GM21423 (cell line): ENCODE data around the gene OXCT2.
"Not testable (repeated sequence)": the region's sequence is repeated elsewhere in the genome, so short reads cannot be mapped to it uniquely, and the experiment has no call there.

ENCODE experiments used
- ATAC-seq: cut with Tn5 transposase; IDR thresholded peaks from one replicate; pipeline ENCODE4 v1.9.1; 2021; ENCODE audit warnings: mild to moderate bottlenecking, moderate library complexity; ENCODE audit not compliant: unreplicated experiment

The OXCT2 gene

DNA sequence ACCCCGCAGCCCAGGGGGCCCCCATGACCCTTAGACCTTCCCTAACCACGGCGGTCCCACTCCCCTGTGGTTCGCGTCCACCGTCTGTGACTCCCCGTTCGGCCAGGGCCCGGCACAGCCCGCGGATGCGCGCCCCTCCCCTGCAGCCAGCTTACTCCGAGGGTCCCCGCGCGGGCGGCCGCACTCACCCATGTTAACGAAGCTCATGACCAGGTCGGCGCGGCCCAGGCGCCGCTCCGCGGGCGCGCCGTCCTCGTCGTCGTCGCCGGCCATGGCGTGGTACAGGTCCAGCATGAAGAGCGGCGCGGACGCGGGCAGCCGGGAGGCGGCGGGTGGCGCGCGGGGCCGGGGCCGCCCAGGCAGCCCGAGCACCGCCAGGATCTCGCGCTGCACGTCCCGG lies 16.8 kb upstream of the OXCT2 start:
- ATAC-seq, result not testable (repeated sequence)

- no peak for ATAC-seq
Measured at GRCh38 chr1:39787468-39787867, 16.3 kb upstream of the OXCT2 start.

DNA sequence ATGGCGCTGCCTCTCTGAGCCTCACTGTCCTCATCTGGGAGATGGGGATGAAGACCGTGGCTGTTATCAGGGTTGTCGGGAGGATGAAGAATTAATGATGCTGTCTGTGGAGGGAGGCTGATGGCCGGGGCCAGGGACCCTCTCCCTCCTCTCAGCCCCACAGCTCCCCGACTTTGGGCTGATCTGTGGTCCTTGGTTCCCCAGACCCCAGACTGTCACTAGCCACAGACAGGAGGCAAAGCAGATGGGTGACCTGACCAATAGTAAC lies 15.9 kb upstream of the OXCT2 start:
- not testable (repeated sequence) for ATAC-seq

DNA sequence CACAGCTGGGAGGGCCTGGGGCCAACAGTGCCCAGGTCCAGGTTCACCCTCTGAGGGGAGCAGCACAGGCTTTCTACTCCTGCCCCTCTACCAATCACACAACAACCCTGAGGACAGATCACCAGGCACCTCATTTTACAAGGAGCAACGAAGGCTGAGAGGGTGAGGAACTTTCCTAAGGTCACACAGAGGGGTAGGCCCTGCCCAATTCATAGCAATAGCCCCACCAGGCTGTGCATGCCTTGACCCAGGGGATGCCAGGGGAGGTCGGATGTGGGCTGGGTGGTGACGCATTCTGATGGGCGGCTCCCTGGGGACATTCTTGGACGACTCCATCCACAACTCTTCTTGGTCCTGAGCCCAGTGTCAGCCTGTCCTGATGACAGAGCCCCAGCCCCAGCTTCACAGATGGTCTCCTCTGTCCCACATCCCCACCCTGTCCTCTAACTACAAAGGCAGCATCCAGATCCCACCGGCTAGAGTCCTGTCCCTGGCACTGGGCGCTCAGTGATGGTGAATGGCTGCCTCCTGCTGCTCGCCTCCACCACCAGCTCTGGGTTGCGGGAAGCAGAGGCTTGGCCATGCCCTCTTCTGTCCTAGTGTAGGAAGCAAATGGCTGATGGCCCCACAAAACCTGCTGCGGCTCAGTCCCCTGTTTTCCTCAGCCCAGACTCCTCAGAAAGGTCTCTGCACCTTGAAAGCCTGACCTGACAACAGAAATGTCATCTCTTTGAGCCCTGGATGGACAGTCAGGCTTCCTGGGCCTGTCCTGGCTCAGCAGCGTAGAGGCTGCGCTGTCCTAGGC lies 15.4 kb upstream of the OXCT2 start:
- not testable (repeated sequence) for ATAC-seq

DNA sequence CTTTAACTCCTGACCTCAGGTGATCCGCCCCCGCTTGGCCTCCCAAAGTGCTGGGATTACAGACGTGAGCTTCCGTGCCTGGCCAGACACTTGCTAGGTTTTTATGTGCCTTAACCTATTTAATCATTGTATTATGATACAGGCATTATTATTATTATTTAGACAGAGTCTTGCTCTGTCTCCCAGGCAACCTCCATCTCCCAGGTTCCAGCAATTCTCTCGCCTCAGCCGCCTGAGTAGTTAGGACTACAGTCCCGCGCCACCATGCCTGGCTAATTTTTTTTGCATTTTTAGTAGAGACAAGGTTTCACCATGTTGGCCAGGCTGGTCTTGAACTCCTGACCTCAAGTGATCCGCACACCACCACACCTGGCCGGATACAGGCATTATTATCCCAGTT lies 11.5 kb upstream of the OXCT2 start:
- ATAC-seq, result not testable (repeated sequence)

- no peak for ATAC-seq
Measured at GRCh38 chr1:39782103-39782502, 11.0 kb upstream of the OXCT2 start.

GRCh38 chr1:39781349-39781715 lies 10.2 kb upstream of the OXCT2 start:
- ATAC-seq, result no peak

- ATAC-seq, result no peak
Measured at GRCh38 chr1:39779821-39780220, 8.7 kb upstream of the OXCT2 start.

- ATAC-seq, result no peak
Measured at GRCh38 chr1:39779137-39779536, 8.0 kb upstream of the OXCT2 start.

DNA sequence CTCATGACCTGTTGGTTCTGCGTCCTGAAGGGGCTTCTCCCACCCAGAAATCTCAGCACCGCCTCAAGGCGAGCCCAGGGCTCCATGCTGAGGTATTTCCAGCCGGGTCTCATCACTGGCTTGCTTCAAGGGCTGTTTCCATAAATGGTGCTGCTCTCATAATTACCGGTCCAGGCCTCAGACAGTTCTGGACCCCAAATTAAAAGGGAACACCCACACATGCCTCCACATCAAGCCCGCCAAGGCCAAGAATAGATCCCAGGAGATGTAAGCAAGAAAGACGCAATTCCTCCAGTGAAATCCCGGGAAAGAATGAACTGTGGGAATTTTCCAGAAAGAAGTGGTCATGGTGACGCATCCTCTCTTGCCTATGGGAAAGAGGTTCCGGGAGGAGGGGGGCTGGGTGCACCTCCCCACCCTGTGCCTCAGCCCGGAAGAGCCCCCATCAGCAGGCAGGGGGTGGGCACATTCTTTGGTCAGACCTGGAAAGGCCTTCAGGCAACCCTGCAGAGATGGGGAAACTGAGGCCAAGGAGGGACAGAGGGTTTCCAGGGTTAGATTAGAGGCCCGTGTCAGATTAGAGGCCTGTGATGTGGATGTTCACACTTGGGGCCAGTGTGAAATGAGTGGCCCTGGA lies 7.4 kb upstream of the OXCT2 start:
- ATAC-seq, result not testable (repeated sequence)

GRCh38 chr1:39777896-39778295 lies 6.7 kb upstream of the OXCT2 start:
- ATAC-seq, result not testable (repeated sequence)

DNA sequence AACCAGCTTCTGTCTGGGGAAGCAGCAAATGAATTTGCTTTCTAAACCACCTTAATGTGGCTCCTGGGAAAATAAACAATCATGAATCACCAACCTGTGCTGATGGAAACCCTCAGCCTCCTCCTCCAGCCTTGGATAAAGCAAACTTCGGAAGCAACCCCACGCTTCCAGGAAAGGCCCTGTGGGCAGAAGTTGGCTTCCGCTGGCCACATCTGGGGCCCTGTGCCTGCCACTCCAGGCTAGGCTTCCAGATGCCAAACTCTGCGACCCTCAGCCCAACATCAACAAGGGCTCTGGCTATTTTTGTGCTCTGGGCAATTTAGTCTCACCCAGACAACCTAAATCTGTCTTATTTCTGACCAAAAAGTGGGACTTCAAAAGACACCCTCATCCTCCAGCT lies 6.2 kb upstream of the OXCT2 start:
- ATAC-seq, result no peak

GRCh38 chr1:39776886-39777285 lies 5.7 kb upstream of the OXCT2 start:
- ATAC-seq, result no peak

DNA sequence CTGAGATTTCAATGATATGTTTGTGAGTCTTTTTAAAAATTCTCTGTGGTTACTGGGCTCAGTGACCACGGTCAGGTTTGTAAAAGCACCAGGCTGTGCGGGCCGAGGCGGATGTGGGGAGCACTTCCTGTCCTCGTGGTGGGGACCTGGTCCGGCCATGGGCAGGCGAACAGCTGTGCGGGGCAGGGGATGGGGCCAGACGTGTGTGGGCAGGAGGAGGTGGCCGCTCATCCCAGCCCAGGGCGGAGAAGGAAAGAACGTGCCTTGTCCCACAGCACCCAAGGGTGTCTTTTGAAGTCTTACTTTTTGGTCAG lies 5.2 kb upstream of the OXCT2 start:
- ATAC-seq, result no peak

DNA sequence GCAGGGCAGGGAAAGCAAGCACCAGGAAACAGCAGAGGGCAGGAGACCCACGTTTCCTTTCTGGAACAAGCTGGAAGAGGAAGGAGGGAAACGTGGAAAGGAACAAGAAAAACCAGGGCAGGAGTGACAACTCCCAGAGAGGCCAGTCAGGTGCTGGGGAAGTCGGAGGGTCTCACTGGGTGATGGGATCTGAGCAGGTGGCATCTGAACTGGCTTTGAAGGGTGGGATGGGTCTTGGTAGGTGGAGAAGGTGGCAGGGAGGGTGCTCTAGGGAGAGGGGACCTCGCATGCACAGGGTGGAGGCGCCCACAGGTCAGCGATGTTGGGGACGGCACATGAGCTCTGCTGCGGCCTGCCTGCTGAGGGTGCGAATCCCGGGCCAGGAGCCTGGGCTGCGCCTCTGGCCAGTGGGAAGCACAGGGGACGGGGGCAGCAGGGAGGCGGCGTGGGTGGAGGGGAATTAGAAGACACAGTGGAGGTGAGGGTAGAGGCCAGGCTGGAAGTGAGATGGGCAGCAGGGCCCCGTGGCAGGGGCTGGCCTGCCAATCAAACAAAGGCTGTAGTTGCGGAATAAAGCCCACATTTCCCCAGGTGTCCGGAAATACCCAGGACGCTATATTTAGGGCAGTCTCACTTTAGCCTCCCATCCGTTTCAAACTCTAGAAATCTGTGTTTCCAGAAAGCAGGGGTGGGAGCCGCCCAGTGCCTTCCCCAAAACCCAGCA lies 4.7 kb upstream of the OXCT2 start:
- not testable (repeated sequence) for ATAC-seq

DNA sequence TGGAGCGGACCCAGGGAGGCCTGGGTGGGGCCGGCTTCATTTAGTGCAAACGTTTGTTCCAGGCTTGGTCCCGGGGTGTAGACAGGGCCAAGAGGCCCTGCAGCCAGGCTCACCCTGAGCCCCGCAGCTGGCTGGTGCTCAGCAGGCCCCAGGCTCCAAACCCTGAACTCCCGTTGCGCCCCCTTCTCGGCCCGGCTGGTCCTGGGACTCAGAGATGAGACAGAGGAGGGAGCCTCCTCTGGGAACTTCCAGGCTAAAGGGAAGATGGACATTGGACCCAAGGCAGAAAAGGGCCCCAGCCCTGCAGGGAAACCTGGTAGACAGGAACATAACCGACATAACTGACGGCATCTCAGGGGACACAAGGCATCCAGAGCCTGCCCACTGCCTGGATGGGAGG lies 4.0 kb upstream of the OXCT2 start:
- not testable (repeated sequence) for ATAC-seq

DNA sequence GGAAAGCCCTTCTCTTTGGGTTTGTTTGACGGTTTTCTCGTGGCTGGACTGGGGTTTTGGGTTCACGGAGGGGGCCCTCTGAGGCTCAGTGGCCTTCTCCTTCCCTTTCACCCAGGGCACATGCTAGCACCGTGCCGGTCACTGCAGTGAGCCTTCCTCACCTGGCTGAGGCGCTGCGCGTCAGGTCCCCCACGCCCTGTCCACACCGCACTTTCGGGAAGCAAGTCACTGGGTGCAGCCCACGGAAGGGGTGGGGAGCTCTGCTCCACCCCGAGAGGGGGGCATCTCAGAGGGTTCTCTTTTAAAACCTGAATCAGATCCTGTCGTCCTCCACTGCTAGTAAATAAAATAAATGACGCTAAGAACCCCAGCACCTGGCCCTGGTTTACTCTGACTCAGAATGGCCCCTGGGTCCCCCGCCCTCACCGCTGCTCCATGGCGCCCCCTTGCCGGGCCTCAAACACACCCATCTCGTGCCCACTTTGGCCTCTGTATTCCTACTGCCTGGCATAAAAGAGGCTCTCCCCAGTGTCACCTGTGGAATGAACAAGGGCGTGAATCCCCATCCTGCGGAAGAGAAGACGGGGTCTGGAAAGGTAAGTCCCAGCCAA lies 2.3 kb upstream of the OXCT2 start:
- ATAC-seq, result not testable (repeated sequence)

DNA sequence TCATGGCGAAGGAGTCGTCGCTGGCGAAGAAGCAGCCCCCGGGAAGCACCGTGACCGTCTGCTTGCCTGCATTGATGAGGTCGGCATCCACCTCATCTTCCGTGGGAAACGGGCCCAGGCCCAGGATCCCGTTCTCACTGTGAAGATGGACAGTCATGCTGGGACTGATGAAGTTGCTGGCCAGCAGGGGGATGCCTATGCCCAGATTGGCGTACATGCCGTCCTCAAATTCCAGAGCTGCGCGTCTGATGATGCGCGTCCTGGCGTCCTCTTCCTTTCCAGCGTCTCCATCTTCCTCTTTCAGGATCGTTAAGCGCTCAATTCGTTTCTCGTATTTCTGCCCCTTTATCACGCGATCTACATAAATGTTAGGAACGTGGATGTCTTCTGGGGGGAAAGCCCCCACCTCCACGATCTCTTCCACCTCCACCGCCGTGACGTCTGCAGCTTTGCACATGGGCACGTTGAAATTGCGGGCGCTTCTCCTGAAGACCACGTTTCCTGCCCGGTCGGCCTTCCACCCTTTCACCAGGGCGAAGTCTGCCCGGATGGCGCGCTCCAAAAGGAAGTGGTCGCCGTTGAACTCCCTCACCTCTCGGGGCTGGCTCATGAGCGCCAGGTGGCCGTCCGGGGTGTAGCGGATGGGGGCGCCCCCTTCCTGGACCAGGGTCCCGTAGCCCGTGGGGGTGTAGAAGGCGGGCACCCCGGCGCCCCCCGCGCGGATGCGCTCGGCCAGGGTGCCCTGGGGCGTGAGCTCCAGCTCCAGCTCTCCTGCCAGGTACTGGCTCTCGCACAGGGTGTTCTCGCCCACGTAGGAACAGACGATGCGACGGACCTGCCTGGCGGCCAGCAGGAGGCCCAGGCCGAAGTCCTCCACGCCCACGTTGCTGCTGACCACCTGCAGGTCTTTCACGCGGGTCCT lies 787 bp downstream of the OXCT2 start:
- not testable (repeated sequence) for ATAC-seq

- not testable (repeated sequence) for ATAC-seq
Measured at GRCh38 chr1:39769502-39769901, 1.6 kb downstream of the OXCT2 start.

DNA sequence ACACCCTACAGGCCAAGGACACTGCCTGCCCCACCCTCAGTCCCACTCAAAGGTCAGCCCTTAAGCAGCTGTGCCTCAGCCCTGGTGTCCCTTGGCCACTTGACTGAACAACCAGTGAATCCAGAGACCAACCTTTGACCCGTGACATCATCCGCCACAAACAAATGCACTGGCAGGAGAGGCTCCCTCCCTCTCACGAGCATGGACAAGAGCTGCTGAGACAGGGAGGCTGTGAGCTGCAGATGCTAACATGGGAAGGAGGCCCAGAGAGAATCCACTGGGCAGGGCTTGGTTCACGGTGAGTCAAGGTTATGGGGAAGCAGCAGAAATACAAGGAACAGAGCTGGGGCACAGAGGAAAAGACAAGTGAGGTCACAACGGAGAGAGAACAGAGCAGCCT lies 4.7 kb downstream of the OXCT2 start:
- ATAC-seq, result not testable (repeated sequence)

- ATAC-seq, result not testable (repeated sequence)
Measured at GRCh38 chr1:39764512-39764911, 6.6 kb downstream of the OXCT2 start.
